ENCODE results near the gene NF1. TPM values are rescaled to one million over a fixed set of nuclear protein-coding genes. Genes with fewer than 3 reads are reported as not detected.
A peak's percentile ranks its signal among the peaks of the same experiment; 100 is the strongest.
"Not testable (repeated sequence)": the region's sequence is repeated elsewhere in the genome, so short reads cannot be mapped to it uniquely, and the experiment has no call there.

The NF1 gene
- total and polyA plus RNA-seq, 7 donors, result 4.8 to 83.8 (median 40.7) TPM

GRCh38 chr17:31101943-31102342 is 7.2 kb downstream of the NF1 start:
- Histone ChIP-seq H3K27ac (no peak overlapping the region), H3K36me3 (no peaks in the 10 kb centered on the region), H3K4me1 (no peaks in the 10 kb centered on the region), H3K27me3 (no peaks in the 10 kb centered on the region), H3K4me3 (no peak overlapping the region), H3K9me3 (no peaks in the 10 kb centered on the region)
- intact Hi-C loops (cut with DNase I), result no loop called here
- no peak for DNase-seq
- TF ChIP-seq EP300 (IDR thresholded peaks at IDR 0.05) (no peak), POLR2AphosphoS5 (IDR thresholded peaks at IDR 0.05) (no peak), POLR2A (IDR thresholded peaks at IDR 0.05) (no peak), CTCF (IDR thresholded peaks at IDR 0.05) (no peak)

- H3K4me3 ChIP-seq, result no peak overlapping the region
- H3K36me3 ChIP-seq, result no peaks in the 10 kb centered on the region
- no peaks in the 10 kb centered on the region for H3K9me3 ChIP-seq
- no peaks in the 10 kb centered on the region for H3K27me3 ChIP-seq
- DNase-seq, result no peak
- intact Hi-C loops (cut with DNase I), result no loop called here
- H3K27ac ChIP-seq, result no peak overlapping the region
- 94 to 95% methylated on average over 1 of the region's 1 CpG for WGBS, 2 donors
- H3K4me1 ChIP-seq, result peaks cover 0 to 7% (median 0%) of the 10 kb centered on the region in 4 donors
- TF ChIP-seq EP300 (IDR thresholded peaks at IDR 0.05) (no peak), POLR2AphosphoS5 (IDR thresholded peaks at IDR 0.05) (no peak), POLR2A (IDR thresholded peaks at IDR 0.05) (no peak), CTCF (IDR thresholded peaks at IDR 0.05) (no peak)
Observed at GRCh38 chr17:31105991-31106390, 11.2 kb downstream of the NF1 start.

GRCh38 chr17:31111183-31111582 is 16.4 kb downstream of the NF1 start:
- Histone ChIP-seq H3K27me3 (no peaks in the 10 kb centered on the region), H3K4me3 (no peak overlapping the region), H3K4me1 (peaks cover 0 to 7% (median 0%) of the 10 kb centered on the region in 4 donors), H3K9me3 (no peaks in the 10 kb centered on the region), H3K27ac (no peak overlapping the region), H3K36me3 (no peaks in the 10 kb centered on the region)
- intact Hi-C loops (cut with DNase I), result no loop called here
- WGBS, 2 donors, result 0 to 49% methylated on average over 2 of the region's 2 CpGs
- TF ChIP-seq EP300 (IDR thresholded peaks at IDR 0.05) (no peak), CTCF (IDR thresholded peaks at IDR 0.05) (no peak), POLR2AphosphoS5 (IDR thresholded peaks at IDR 0.05) (no peak)
- no peak for DNase-seq

- Histone ChIP-seq H3K9me3 (no peaks in the 10 kb centered on the region), H3K4me1 (peaks cover 0 to 7% (median 0%) of the 10 kb centered on the region in 4 donors), H3K27me3 (no peaks in the 10 kb centered on the region), H3K36me3 (no peaks in the 10 kb centered on the region), H3K4me3 (no peak overlapping the region), H3K27ac (no peak overlapping the region)
- DNase-seq, result no peak
- intact Hi-C loops (cut with DNase I), result no loop called here
- TF ChIP-seq POLR2A (IDR thresholded peaks at IDR 0.05), result no peak
- no peak for TF ChIP-seq CTCF (IDR thresholded peaks at IDR 0.05)
- no peak for TF ChIP-seq EP300 (IDR thresholded peaks at IDR 0.05)
- no peak for TF ChIP-seq POLR2AphosphoS5 (IDR thresholded peaks at IDR 0.05)
- 97 to 98% methylated on average over 1 of the region's 1 CpG for whole genome bisulfite sequencing, 2 donors
Observed at GRCh38 chr17:31112001-31112661, 17.4 kb downstream of the NF1 start.

- H3K4me3 ChIP-seq; H3K36me3 ChIP-seq; intact Hi-C loops (cut with DNase I); H3K27ac ChIP-seq; H3K27me3 ChIP-seq; H3K4me1 ChIP-seq; H3K9me3 ChIP-seq: not testable (repeated sequence)
- DNase-seq, result peak; percentile 74
- WGBS, 2 donors, result 68 to 80% methylated on average over 7 of the region's 7 CpGs
Observed at GRCh38 chr17:31113368-31113767, 18.6 kb downstream of the NF1 start.

All from sigmoid colon (tissue), 7 donors.